OCI-LY7 (cell line): ENCODE data around the gene ZNF136. TPM values are rescaled to one million over a fixed set of nuclear protein-coding genes. Genes with fewer than 3 reads are reported as not detected.

Source experiments
- BruUV-seq: library from RNA; stranded (reverse); fragments of 400-500 nt; replicated peaks from 2 replicates; lab custom pipeline; 2021; lab: Mats Ljungman, UMichigan
- CTCF ChIA-PET: fragments of 300-600 bp; sonication (Branson Sonifier 250); formaldehyde crosslinking; loops from one replicate; lab custom pipeline; 2022; ENCODE audit warnings: antibody characterized with exemption; ENCODE audit not compliant: unreplicated experiment; lab: Charles Lee
- POLR2A ChIA-PET: fragments of 300-600 bp; sonication (Branson Sonifier 250); formaldehyde crosslinking; loops from one replicate; lab custom pipeline; 2022; ENCODE audit warnings: antibody characterized with exemption; lab: Charles Lee
- DNase-seq: peaks from one replicate; pipeline ENCODE4 v3.0.0-alpha.2; 2015; ENCODE audit warnings: low spot score
- H2AFZ ChIP-seq: fragments of 200-600 bp; sonication (generic), shearing (Covaris generic); 2 replicates; pipeline ENCODE4 v1.6.1; 2014; ENCODE audit warnings: mild to moderate bottlenecking, antibody characterized with exemption, low read length, moderate library complexity
- H3K27ac ChIP-seq: fragments of 200-600 bp; sonication (generic); 2 replicates; pipeline ENCODE4 v1.5.1; 2014; ENCODE audit warnings: mixed run types, low read depth, mild to moderate bottlenecking, moderate library complexity, low read length, inconsistent platforms; ENCODE audit not compliant: poor library complexity, severe bottlenecking
- H3K36me3 ChIP-seq: fragments of 200-600 bp; sonication (generic); 2 replicates; pipeline ENCODE4 v1.6.1; 2014; ENCODE audit warnings: mild to moderate bottlenecking, antibody characterized with exemption, low read length, moderate library complexity, mixed read lengths; ENCODE audit not compliant: insufficient read depth
- H3K4me1 ChIP-seq: fragments of 200-600 bp; sonication (generic); 2 replicates; pipeline ENCODE4 v1.5.1; 2014; ENCODE audit warnings: mild to moderate bottlenecking, low read length; ENCODE audit not compliant: insufficient read depth, poor library complexity, severe bottlenecking
- H3K4me2 ChIP-seq: fragments of 200-600 bp; sonication (generic); 2 replicates; pipeline ENCODE4 v1.6.1; 2014; ENCODE audit warnings: mild to moderate bottlenecking, low read length
- H3K4me3 ChIP-seq: fragments of 200-600 bp; sonication (generic); 2 replicates; pipeline ENCODE4 v1.5.1; 2014; ENCODE audit warnings: mild to moderate bottlenecking, low read depth, low read length; ENCODE audit not compliant: poor library complexity, severe bottlenecking
- H3K79me2 ChIP-seq: fragments of 200-600 bp; sonication (generic); 2 replicates; pipeline ENCODE4 v1.6.1; 2016; ENCODE audit warnings: low read depth, mild to moderate bottlenecking, low read length, moderate library complexity, mixed read lengths; ENCODE audit not compliant: insufficient read depth
- H3K9me2 ChIP-seq: fragments of 200-600 bp; sonication (generic); 2 replicates; pipeline ENCODE4 v1.6.1; 2016; ENCODE audit warnings: mild to moderate bottlenecking, low read length, mixed read lengths; ENCODE audit not compliant: insufficient read depth
- H3K9me3 ChIP-seq: fragments of 200-600 bp; sonication (generic); 2 replicates; pipeline ENCODE4 v1.6.1; 2014; ENCODE audit warnings: mild to moderate bottlenecking, mixed run types, low read length, mixed read lengths
- H4K20me1 ChIP-seq: fragments of 200-600 bp; sonication (generic); 2 replicates; pipeline ENCODE4 v1.6.1; 2014; ENCODE audit warnings: mild to moderate bottlenecking, antibody characterized with exemption, low read length, moderate library complexity, mixed read lengths; ENCODE audit not compliant: insufficient read depth
- EZH2phosphoT487 ChIP-seq: fragments of 200-600 bp; sonication (generic); IDR thresholded peaks from 2 replicates; pipeline ENCODE4 v1.6.1; 2018; ENCODE audit warnings: low read depth, borderline replicate concordance, mild to moderate bottlenecking, mixed run types, antibody characterized with exemption, low read length, moderate library complexity, mixed read lengths
- intact Hi-C: fragments of 100-400 bp; cut with micrococcal nuclease; formaldehyde crosslinking; loops from one replicate; pipeline ENCODE4 v1.10.0; 2022; ENCODE audit not compliant: unreplicated experiment
- total RNA-seq, 2 experiments: library from RNA; depleted of rRNA in 1 of 2; stranded (reverse); fragments of >200 nt in 1 of 2; shearing (Covaris generic) in 1 of 2; gene quantifications; 2 replicates each; pipeline ENCODE4 v1.2.3, GENCODE V29; 2014 to 2022
- TF ChIP-seq, protein P1 (sequence below): fragments of 200-600 bp; sonication (generic); conservative IDR thresholded peaks from 2 replicates; pipeline ENCODE4 v1.5.1; 2014; ENCODE audit warnings: mild to moderate bottlenecking, antibody characterized with exemption, low read length, moderate library complexity, mixed read lengths

Gene ZNF136
- total RNA-seq, 2 experiments from 2014 or later = 12.5 to 12.7 TPM

DNA sequence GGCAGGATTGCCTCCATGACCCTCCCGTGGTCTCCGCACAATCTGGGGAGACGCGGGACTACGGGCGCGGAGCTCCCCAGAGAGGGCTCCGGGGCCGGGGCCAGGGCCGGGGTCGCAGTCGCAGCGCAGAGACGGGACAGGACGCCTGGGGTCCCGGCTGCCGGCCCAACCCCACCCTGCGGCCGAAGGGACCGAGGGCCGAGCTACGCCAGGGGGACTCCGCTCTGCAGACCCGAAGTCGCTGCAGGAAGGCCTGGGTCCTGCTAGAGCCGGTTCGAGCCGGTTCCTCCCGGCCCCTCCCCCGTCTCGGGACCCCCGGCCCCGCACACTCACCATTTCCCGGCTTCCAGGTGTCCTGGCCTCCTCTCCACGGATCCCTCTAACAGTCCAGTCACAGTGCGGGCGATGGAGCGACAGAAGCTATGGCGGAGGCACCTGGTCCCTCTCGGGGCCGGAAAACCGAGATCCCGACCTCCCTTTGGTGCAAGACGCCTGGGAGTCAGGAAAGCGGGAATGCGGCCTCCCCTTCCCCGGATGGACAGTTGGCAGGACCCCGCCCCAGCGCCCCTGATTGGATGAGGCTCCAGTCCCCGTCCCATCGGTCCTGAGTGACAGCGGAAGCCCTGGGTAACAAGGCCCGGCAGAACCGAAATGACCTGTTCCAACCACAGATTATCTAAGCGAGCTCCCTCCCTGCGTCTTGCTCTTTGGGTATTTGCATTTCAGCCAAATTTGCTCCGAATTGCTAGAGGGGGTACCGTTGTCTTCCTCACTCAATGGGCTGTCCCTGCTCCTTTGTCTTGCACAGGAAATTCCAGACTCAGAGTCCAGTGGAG, 6.5 kb upstream of the ZNF136 start, which contains the start of gene ZNF625:
Gene ZNF625 (minus strand): TSS at position 512 of the 836 bp plus-strand sequence. CDS start 176 bp downstream, at position 336.
- H3K9me3 ChIP-seq = no peaks in the 10 kb centered on the region
- CTCF ChIA-PET = interaction anchor here (0.6 to 0.7 kb wide), 2 partner anchors 16 to 170 kb away, joined by 4 to 5 read pairs; partner anchors contain the start of gene ZNF20
- peaks cover 15% of the 10 kb centered on the region for H3K4me1 ChIP-seq
- POLR2A ChIA-PET = interaction anchor here (0.5 kb wide), 1 partner anchor 18 kb away, joined by 3 read pairs; no protein-coding TSS in a partner anchor
- intact Hi-C loops = loop anchor here (5.0 kb wide), 1 partner anchor 169 kb away; no protein-coding TSS in a partner anchor
- peak within 1 kb of the TSS; percentile 31 for H3K27ac ChIP-seq
- H3K4me2 ChIP-seq = peak within 1 kb of the TSS; percentile 74
- TF ChIP-seq EZH2phosphoT487 = no peak
- TF ChIP-seq, protein P1, sequence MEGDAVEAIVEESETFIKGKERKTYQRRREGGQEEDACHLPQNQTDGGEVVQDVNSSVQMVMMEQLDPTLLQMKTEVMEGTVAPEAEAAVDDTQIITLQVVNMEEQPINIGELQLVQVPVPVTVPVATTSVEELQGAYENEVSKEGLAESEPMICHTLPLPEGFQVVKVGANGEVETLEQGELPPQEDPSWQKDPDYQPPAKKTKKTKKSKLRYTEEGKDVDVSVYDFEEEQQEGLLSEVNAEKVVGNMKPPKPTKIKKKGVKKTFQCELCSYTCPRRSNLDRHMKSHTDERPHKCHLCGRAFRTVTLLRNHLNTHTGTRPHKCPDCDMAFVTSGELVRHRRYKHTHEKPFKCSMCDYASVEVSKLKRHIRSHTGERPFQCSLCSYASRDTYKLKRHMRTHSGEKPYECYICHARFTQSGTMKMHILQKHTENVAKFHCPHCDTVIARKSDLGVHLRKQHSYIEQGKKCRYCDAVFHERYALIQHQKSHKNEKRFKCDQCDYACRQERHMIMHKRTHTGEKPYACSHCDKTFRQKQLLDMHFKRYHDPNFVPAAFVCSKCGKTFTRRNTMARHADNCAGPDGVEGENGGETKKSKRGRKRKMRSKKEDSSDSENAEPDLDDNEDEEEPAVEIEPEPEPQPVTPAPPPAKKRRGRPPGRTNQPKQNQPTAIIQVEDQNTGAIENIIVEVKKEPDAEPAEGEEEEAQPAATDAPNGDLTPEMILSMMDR = no peak
- no peaks in the 10 kb centered on the region for H3K9me2 ChIP-seq
- H3K79me2 ChIP-seq = peaks cover 7% of the 10 kb centered on the region; the same call in 1 of the 2 replicates
- no TSS peak for BruUV-seq
- peak within 1 kb of the TSS; percentile 96 for H2AFZ ChIP-seq
- H4K20me1 ChIP-seq = no peaks in the 10 kb centered on the region
- H3K36me3 ChIP-seq = no peaks in the 10 kb centered on the region
- DNase-seq = peak; percentile 79
- peak within 1 kb of the TSS; percentile 92 for H3K4me3 ChIP-seq

DNA sequence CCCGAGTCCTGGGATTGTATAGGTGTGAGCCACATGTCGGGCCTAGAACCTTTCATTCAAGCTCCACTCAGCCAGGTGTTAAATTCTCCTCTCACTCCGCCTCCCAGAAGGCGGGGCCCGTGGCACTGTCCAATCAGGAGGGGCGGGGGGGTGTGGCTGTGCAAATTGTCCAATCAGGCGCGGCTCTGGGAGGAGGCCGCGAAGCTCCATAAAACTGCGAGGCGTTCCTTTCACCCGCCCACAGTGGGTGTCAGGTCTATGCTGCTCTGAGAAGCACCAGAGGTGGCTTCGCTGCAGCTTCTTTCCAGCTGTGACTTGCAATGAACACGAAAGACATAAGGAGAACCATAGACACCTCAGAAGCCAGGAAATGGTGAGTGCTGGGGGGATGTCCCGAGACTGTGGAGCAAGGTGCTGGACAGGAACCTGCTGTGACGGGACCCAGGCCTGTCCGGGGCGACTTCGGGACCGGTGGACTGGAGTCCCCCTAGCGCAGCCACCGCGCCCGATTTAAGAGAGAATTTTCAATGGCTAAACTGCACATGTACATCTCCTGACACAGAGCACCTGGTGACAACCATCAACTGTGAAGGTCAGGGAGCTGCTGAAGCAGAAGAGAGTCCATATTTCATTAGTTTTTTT, 3.0 kb upstream of the ZNF136 start:
- Histone ChIP-seq H2AFZ (no peak overlapping the region), H3K4me1 (peaks cover 19% of the 10 kb centered on the region), H3K9me2 (no peaks in the 10 kb centered on the region), H3K4me3 (no peak overlapping the region), H3K79me2 (peaks cover 25% of the 10 kb centered on the region), H3K36me3 (peaks cover 4% of the 10 kb centered on the region), H4K20me1 (0 out of 2 replicates have a peak, but pooled peaks cover 6% of the 10 kb centered on the region), H3K4me2 (no peak overlapping the region), H3K9me3 (no peaks in the 10 kb centered on the region), H3K27ac (no peak overlapping the region)
- BruUV-seq = no TSS peak
- DNase-seq = peak; percentile 28
- POLR2A ChIA-PET = no interaction called here
- intact Hi-C loops = loop anchor here (5.0 kb wide), 1 partner anchor 173 kb away; no protein-coding TSS in a partner anchor
- TF ChIP-seq, protein P1 = no peak
- TF ChIP-seq EZH2phosphoT487 = no peak
- CTCF ChIA-PET = no interaction called here
